Measurements from ENCODE around the gene NPNT. TPM values are rescaled to one million over a fixed set of nuclear protein-coding genes. Genes with fewer than 3 reads are reported as not detected.

The NPNT gene
- total RNA-seq, 2 donors from 2014 or later = 5.5 to 10.5 TPM

GRCh38 chr4:105923497-105924238 is 28.4 kb downstream of the NPNT start:
- H3K27me3 ChIP-seq = no peaks in the 10 kb centered on the region
- no peaks in the 10 kb centered on the region for H3K36me3 ChIP-seq
- no peaks in the 10 kb centered on the region for H3K9me3 ChIP-seq
- no peak overlapping the region for H3K4me3 ChIP-seq
- no peak overlapping the region for H3K27ac ChIP-seq
- H3K4me1 ChIP-seq = no peaks in the 10 kb centered on the region
- TF ChIP-seq CTCF (IDR thresholded peaks at IDR 0.05) = no peak
- DNase-seq (ENCODE audit: low spot score) = no peak

DNA sequence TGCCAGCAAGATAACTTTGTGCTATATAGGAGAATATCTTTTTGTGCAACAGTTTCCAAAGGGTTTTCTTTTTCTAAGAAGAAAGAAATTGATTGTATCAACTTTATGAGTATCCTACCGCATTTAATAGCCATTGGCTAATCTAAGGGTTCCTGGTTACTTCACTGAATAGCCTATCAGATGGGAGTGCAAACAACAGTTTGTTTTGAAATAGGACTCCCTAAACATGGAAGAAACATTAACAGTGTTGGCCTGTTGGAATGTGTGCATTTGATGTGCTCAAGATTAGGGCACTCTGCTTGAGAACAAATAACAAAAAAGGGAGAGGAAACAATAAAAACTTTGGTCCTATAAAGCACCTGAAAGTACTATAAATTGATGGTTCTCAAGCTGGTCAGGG is 29.1 kb downstream of the NPNT start:
- H3K9me3 ChIP-seq = no peaks in the 10 kb centered on the region
- no peak for TF ChIP-seq CTCF (IDR thresholded peaks at IDR 0.05)
- H3K4me3 ChIP-seq = no peak overlapping the region
- no peaks in the 10 kb centered on the region for H3K4me1 ChIP-seq
- H3K27me3 ChIP-seq = no peaks in the 10 kb centered on the region
- no peak overlapping the region for H3K27ac ChIP-seq
- DNase-seq (ENCODE audit: low spot score) = no peak
- H3K36me3 ChIP-seq = no peaks in the 10 kb centered on the region

- Histone ChIP-seq H3K27me3 (no peaks in the 10 kb centered on the region), H3K4me3 (no peak overlapping the region), H3K27ac (no peak overlapping the region), H3K4me1 (no peaks in the 10 kb centered on the region), H3K9me3 (no peaks in the 10 kb centered on the region), H3K36me3 (no peaks in the 10 kb centered on the region)
- no peak for TF ChIP-seq CTCF (IDR thresholded peaks at IDR 0.05)
- no peak for DNase-seq (ENCODE audit: low spot score)
Observed at GRCh38 chr4:105930698-105931097, 35.4 kb downstream of the NPNT start.

DNA sequence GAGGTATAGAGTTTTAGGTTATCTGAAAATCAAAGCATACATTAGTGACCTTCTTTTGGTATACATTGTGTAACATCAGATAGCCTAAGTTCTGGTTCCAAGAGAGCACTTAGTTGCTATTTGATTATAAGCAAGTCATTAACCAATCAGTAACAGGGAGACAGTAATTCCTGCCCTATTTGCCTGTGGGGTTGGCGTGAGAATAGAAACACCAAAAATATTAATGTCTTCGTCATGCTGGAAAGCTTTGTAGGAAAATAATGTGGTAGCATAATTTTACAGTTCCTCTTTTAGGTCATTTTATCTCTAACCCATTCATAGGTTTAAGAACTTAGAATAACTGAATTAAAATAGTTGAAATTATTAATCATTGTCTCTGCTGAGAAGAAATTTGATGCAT is 37.8 kb downstream of the NPNT start:
- no peaks in the 10 kb centered on the region for H3K36me3 ChIP-seq
- no peak for DNase-seq (ENCODE audit: low spot score)
- H3K9me3 ChIP-seq = no peaks in the 10 kb centered on the region
- H3K27me3 ChIP-seq = no peaks in the 10 kb centered on the region
- no peak overlapping the region for H3K27ac ChIP-seq
- TF ChIP-seq CTCF (IDR thresholded peaks at IDR 0.05) = no peak
- no peak overlapping the region for H3K4me3 ChIP-seq
- H3K4me1 ChIP-seq = no peaks in the 10 kb centered on the region

- H3K36me3 ChIP-seq = no peaks in the 10 kb centered on the region
Observed at GRCh38 chr4:105934386-105934785, 39.1 kb downstream of the NPNT start.

More at GRCh38 chr4:105934386-105934785, 39.1 kb downstream of the NPNT start:
- Histone ChIP-seq H3K27me3 (no peaks in the 10 kb centered on the region), H3K9me3 (no peaks in the 10 kb centered on the region), H3K4me1 (no peaks in the 10 kb centered on the region), H3K4me3 (no peak overlapping the region), H3K27ac (no peak overlapping the region)
- DNase-seq (ENCODE audit: low spot score) = no peak
- no peak for TF ChIP-seq CTCF (IDR thresholded peaks at IDR 0.05)
